Stomach (tissue), 4 donors: ENCODE data around the gene INSC.

Experiments
- CTCF ChIP-seq, 7 experiments: fragments of 450-650 bp in 4 of 7; fragments of 200-600 bp in 3 of 7; sonication (generic) in 3 of 7; IDR thresholded peaks; one replicate each; pipeline ENCODE4 v1.5.1; 2016 to 2019; ENCODE audit warnings: antibody characterized with exemption in 7 of 7, control low read depth in 2 of 7, mild to moderate bottlenecking in 1 of 7
- EP300 ChIP-seq: sonication (generic); formaldehyde crosslinking; IDR thresholded peaks from one replicate; pipeline ENCODE4 v1.6.1; 2017; ENCODE audit warnings: antibody characterized with exemption
- POLR2A ChIP-seq, 4 donors: fragments of 450-650 bp; IDR thresholded peaks; one replicate each; pipeline ENCODE4 v1.6.1; 2016; ENCODE audit warnings: antibody characterized with exemption in 4 of 4, control low read depth in 2 of 4, mild to moderate bottlenecking in 1 of 4, moderate library complexity in 1 of 4
- POLR2AphosphoS5 ChIP-seq, 3 donors: sonication (generic); formaldehyde crosslinking; IDR thresholded peaks; one replicate each; pipeline ENCODE4 v1.6.1; 2016; ENCODE audit warnings: antibody characterized with exemption in 3 of 3

- TF ChIP-seq CTCF (IDR thresholded peaks at IDR 0.05) (no peak), EP300 (no peak), POLR2AphosphoS5 (IDR thresholded peaks at IDR 0.05) (no peak), POLR2A (IDR thresholded peaks at IDR 0.05) (no peak)
Measured at GRCh38 chr11:15212876-15213275, 98.2 kb downstream of the INSC start.
